ENCODE data around the gene PRR30.
"Not testable (repeated sequence)": the region's sequence is repeated elsewhere in the genome, so short reads cannot be mapped to it uniquely, and the experiment has no call there.

Gene PRR30

GRCh38 chr2:27126252-27126710, 12.9 kb downstream of the PRR30 start:
- peaks cover 7% of the 10 kb centered on the region for H3K4me1 Mint-ChIP-seq (ENCODE audit: low read depth)
- H3K27ac Mint-ChIP-seq, result no peak overlapping the region
- H3K9me3 Mint-ChIP-seq, result no peaks in the 10 kb centered on the region
- peaks cover 21% of the 10 kb centered on the region for H3K27me3 Mint-ChIP-seq (ENCODE audit: low read depth)
- H3K4me3 Mint-ChIP-seq, result no peak overlapping the region
- H3K36me3 Mint-ChIP-seq (ENCODE audit: low read depth), result peaks cover 20% of the 10 kb centered on the region

GRCh38 chr2:27125104-27125503, 14.1 kb downstream of the PRR30 start:
- Mint-ChIP-seq H3K4me1 (ENCODE audit: low read depth) (peaks cover 7% of the 10 kb centered on the region), H3K36me3 (ENCODE audit: low read depth) (peaks cover 8% of the 10 kb centered on the region), H3K27me3 (ENCODE audit: low read depth) (peaks cover 30% of the 10 kb centered on the region), H3K9me3 (no peaks in the 10 kb centered on the region), H3K27ac (no peak overlapping the region), H3K4me3 (no peak overlapping the region)

GRCh38 chr2:27123302-27124150, 15.7 kb downstream of the PRR30 start, which contains the start of gene ABHD1:
Gene ABHD1 (plus strand): TSS chr2:27123815. CDS start chr2:27123949, 134 bp downstream.
- no peaks in the 10 kb centered on the region for H3K36me3 Mint-ChIP-seq (ENCODE audit: low read depth)
- peak within 1 kb of the TSS; percentile 70 for H3K27ac Mint-ChIP-seq
- H3K4me3 Mint-ChIP-seq, result peak within 1 kb of the TSS; percentile 90
- peaks cover 43% of the 10 kb centered on the region for H3K27me3 Mint-ChIP-seq (ENCODE audit: low read depth)
- H3K4me1 Mint-ChIP-seq (ENCODE audit: low read depth), result peaks cover 11% of the 10 kb centered on the region
- H3K9me3 Mint-ChIP-seq, result no peaks in the 10 kb centered on the region

GRCh38 chr2:27122791-27123190, 16.4 kb downstream of the PRR30 start:
- Mint-ChIP-seq H3K27ac (no peak overlapping the region), H3K4me1 (ENCODE audit: low read depth) (peaks cover 11% of the 10 kb centered on the region), H3K27me3 (ENCODE audit: low read depth) (peaks cover 49% of the 10 kb centered on the region), H3K4me3 (peak overlapping the region; percentile 90), H3K36me3 (ENCODE audit: low read depth) (no peaks in the 10 kb centered on the region), H3K9me3 (no peaks in the 10 kb centered on the region)

GRCh38 chr2:27121906-27122305, 17.3 kb downstream of the PRR30 start:
- Mint-ChIP-seq H3K9me3 (no peaks in the 10 kb centered on the region), H3K4me3 (no peak overlapping the region), H3K36me3 (ENCODE audit: low read depth) (no peaks in the 10 kb centered on the region), H3K27ac (no peak overlapping the region), H3K4me1 (ENCODE audit: low read depth) (peaks cover 11% of the 10 kb centered on the region), H3K27me3 (ENCODE audit: low read depth) (peaks cover 54% of the 10 kb centered on the region)

- H3K36me3 Mint-ChIP-seq (ENCODE audit: low read depth); H3K9me3 Mint-ChIP-seq; H3K27ac Mint-ChIP-seq: not testable (repeated sequence)
- Mint-ChIP-seq H3K4me1 (ENCODE audit: low read depth) (peaks cover 11% of the 10 kb centered on the region), H3K27me3 (ENCODE audit: low read depth) (peaks cover 60% of the 10 kb centered on the region), H3K4me3 (peak overlapping the region; percentile 67)
These were observed 19.9 kb downstream of the PRR30 start for GRCh38 chr2:27119330-27119670.

- H3K4me3 Mint-ChIP-seq, result peak within 1 kb of the TSS; percentile 67
- H3K4me1 Mint-ChIP-seq (ENCODE audit: low read depth), result peaks cover 9% of the 10 kb centered on the region
- no peak within 1 kb of the TSS for H3K27ac Mint-ChIP-seq
- no peaks in the 10 kb centered on the region for H3K36me3 Mint-ChIP-seq (ENCODE audit: low read depth)
- no peaks in the 10 kb centered on the region for H3K9me3 Mint-ChIP-seq
- H3K27me3 Mint-ChIP-seq (ENCODE audit: low read depth), result peaks cover 62% of the 10 kb centered on the region
These were observed 20.5 kb downstream of the PRR30 start, which contains the start of gene CGREF1 for GRCh38 chr2:27118525-27119329. Gene CGREF1 (minus strand): TSS chr2:27119128. CDS start chr2:27104366, 14,762 bp downstream.

- peaks cover 59% of the 10 kb centered on the region for H3K27me3 Mint-ChIP-seq (ENCODE audit: low read depth)
- H3K4me1 Mint-ChIP-seq (ENCODE audit: low read depth), result peaks cover 5% of the 10 kb centered on the region
- no peak overlapping the region for H3K27ac Mint-ChIP-seq
- H3K9me3 Mint-ChIP-seq, result no peaks in the 10 kb centered on the region
- no peaks in the 10 kb centered on the region for H3K36me3 Mint-ChIP-seq (ENCODE audit: low read depth)
- no peak overlapping the region for H3K4me3 Mint-ChIP-seq
These were observed 21.1 kb downstream of the PRR30 start for GRCh38 chr2:27117995-27118524.

- Mint-ChIP-seq H3K9me3 (no peaks in the 10 kb centered on the region), H3K27me3 (ENCODE audit: low read depth) (peaks cover 38% of the 10 kb centered on the region), H3K4me1 (ENCODE audit: low read depth) (peaks cover 3% of the 10 kb centered on the region), H3K36me3 (ENCODE audit: low read depth) (no peaks in the 10 kb centered on the region), H3K4me3 (no peak overlapping the region), H3K27ac (no peak overlapping the region)
These were observed 23.7 kb downstream of the PRR30 start for GRCh38 chr2:27115519-27115918.

GRCh38 chr2:27111392-27112078, 27.7 kb downstream of the PRR30 start:
- H3K27ac Mint-ChIP-seq; H3K4me1 Mint-ChIP-seq (ENCODE audit: low read depth); H3K27me3 Mint-ChIP-seq (ENCODE audit: low read depth); H3K9me3 Mint-ChIP-seq; H3K36me3 Mint-ChIP-seq (ENCODE audit: low read depth); H3K4me3 Mint-ChIP-seq: not testable (repeated sequence)

- not testable (repeated sequence) for H3K9me3 Mint-ChIP-seq; H3K36me3 Mint-ChIP-seq (ENCODE audit: low read depth); H3K4me1 Mint-ChIP-seq (ENCODE audit: low read depth); H3K4me3 Mint-ChIP-seq; H3K27ac Mint-ChIP-seq; H3K27me3 Mint-ChIP-seq (ENCODE audit: low read depth)
These were observed 28.4 kb downstream of the PRR30 start for GRCh38 chr2:27110603-27111352.

GRCh38 chr2:27109083-27109482, 30.1 kb downstream of the PRR30 start:
- Mint-ChIP-seq H3K27me3 (ENCODE audit: low read depth) (peaks cover 3% of the 10 kb centered on the region), H3K27ac (no peak overlapping the region), H3K9me3 (no peaks in the 10 kb centered on the region), H3K36me3 (ENCODE audit: low read depth) (no peaks in the 10 kb centered on the region), H3K4me3 (no peak overlapping the region), H3K4me1 (ENCODE audit: low read depth) (no peaks in the 10 kb centered on the region)

GRCh38 chr2:27108221-27108620, 31.0 kb downstream of the PRR30 start:
- H3K36me3 Mint-ChIP-seq (ENCODE audit: low read depth), result no peaks in the 10 kb centered on the region
- no peak overlapping the region for H3K27ac Mint-ChIP-seq
- no peaks in the 10 kb centered on the region for H3K9me3 Mint-ChIP-seq
- peaks cover 3% of the 10 kb centered on the region for H3K27me3 Mint-ChIP-seq (ENCODE audit: low read depth)
- no peak overlapping the region for H3K4me3 Mint-ChIP-seq
- no peaks in the 10 kb centered on the region for H3K4me1 Mint-ChIP-seq (ENCODE audit: low read depth)

- Mint-ChIP-seq H3K27me3 (ENCODE audit: low read depth) (peaks cover 3% of the 10 kb centered on the region), H3K27ac (no peak overlapping the region), H3K4me1 (ENCODE audit: low read depth) (no peaks in the 10 kb centered on the region), H3K36me3 (ENCODE audit: low read depth) (no peaks in the 10 kb centered on the region), H3K9me3 (no peaks in the 10 kb centered on the region), H3K4me3 (no peak overlapping the region)
These were observed 33.2 kb downstream of the PRR30 start for GRCh38 chr2:27105981-27106380.

Measured in T-helper 1 cell treated with Interleukin-12 subunit alpha and Interleukin-12 subunit beta and Interleukin-4 antibody, amounts not matched to agents 30 μg/mL and 1 μg/mL, for 36 hours (primary cell).